Dendritic cell treated with granulocyte-macrophage colony-stimulating factor and Interleukin-4, amounts not matched to agents 40 ng/mL and 50 ng/mL, for 4 days (primary cell): ENCODE measurements around the gene SKAP1.

Experiments
- H3K27ac Mint-ChIP-seq: one replicate; pipeline ENCODE4 v1.8.0; 2022; ENCODE audit warnings: mild to moderate bottlenecking, mixed read lengths
- H3K27me3 Mint-ChIP-seq: one replicate; pipeline ENCODE4 v1.8.0; 2022; ENCODE audit warnings: mild to moderate bottlenecking, mixed read lengths
- H3K36me3 Mint-ChIP-seq: one replicate; pipeline ENCODE4 v1.8.0; 2022; ENCODE audit warnings: low read depth, mixed read lengths
- H3K4me1 Mint-ChIP-seq: one replicate; pipeline ENCODE4 v1.8.0; 2022; ENCODE audit warnings: low read depth, mixed read lengths
- H3K4me3 Mint-ChIP-seq: one replicate; pipeline ENCODE4 v1.8.0; 2022; ENCODE audit warnings: mild to moderate bottlenecking, moderate library complexity, mixed read lengths
- H3K9me3 Mint-ChIP-seq: one replicate; pipeline ENCODE4 v1.8.0; 2022; ENCODE audit warnings: mixed read lengths
- intact Hi-C: fragments of 100-400 bp; cut with micrococcal nuclease; formaldehyde crosslinking; loops from one replicate; pipeline ENCODE4 v1.15.0; 2022

Gene SKAP1

DNA sequence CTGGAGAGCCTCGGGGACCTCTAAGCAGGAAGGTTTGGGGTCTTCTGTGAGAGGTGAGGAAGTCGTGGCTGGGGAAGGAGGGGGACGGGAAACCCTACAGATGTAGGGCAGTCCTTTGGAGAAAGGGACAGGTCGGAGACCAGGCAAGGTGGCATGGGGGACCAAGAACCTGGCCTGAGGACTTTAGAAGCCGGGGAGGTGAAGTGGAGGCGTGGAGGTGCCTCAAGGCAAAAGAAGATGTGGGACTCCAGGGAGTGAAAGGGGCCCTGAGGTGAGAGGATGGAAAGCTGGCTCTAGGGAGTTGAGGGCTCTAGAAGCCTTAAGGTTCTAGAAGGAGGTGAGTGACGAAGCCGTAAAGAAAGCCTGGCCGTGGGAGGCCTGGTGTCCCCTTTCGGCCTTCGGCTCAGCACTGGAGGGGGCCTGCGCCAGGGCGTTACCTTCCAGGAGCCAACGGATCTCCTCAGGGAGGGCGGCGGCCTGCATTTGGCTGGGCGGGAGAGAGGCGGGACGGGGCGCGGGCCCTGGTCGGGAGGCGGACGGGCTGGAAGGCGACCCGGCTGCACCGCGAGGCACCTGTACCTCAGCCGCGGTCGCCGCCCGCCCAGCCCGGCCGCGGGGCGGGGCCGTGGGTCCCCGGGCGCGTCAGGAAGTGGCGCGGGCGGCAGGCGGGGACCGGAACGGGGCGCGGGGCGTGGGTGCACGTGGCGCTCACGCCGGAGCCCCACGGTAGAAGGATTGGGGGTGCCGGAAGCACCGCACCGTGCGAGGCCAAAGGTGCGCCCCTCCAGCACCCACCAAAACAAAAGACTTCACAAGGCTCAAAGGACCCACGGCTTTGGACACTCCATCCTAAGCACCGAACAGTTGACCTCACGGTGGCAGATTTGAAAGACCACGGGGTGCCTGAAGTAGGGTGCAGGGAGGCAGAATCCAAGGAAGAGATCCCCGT lies at the start of gene SKAP1:
Gene SKAP1, minus strand, starts transcription at position 577 of the 949 bp plus-strand sequence.
- Mint-ChIP-seq H3K9me3 (no peaks in the 10 kb centered on the region), H3K4me1 (peaks cover 10% of the 10 kb centered on the region), H3K27me3 (peaks cover 75% of the 10 kb centered on the region), H3K36me3 (no peaks in the 10 kb centered on the region), H3K4me3 (peak within 1 kb of the TSS; percentile 2), H3K27ac (no peak within 1 kb of the TSS)
- intact Hi-C loops, result no loop called here

DNA sequence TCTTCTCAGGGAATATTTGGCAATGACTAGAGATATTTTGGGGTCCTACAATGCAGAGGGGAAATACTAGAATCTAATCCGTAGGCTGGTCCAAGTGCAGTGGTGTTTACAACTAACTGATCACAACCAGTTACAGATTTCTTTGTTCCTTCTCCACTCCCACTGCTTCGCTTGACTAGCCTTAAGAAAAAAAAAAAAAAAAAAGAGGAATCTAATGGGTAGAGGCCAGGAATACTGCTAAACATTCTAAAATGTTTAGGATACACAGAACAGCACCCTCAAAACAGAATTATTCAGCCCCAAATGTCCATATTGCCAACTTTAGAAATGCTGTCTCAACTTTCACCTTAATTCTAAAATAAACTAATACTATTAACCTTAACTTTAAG lies 49.0 kb upstream of the SKAP1 start:
- intact Hi-C loops, result no loop called here
- peaks cover 26% of the 10 kb centered on the region for H3K4me1 Mint-ChIP-seq
- H3K36me3 Mint-ChIP-seq, result no peaks in the 10 kb centered on the region
- H3K4me3 Mint-ChIP-seq, result no peak overlapping the region
- peak overlapping the region; percentile 64 for H3K27ac Mint-ChIP-seq
- no peaks in the 10 kb centered on the region for H3K9me3 Mint-ChIP-seq
- H3K27me3 Mint-ChIP-seq, result peaks cover 39% of the 10 kb centered on the region

DNA sequence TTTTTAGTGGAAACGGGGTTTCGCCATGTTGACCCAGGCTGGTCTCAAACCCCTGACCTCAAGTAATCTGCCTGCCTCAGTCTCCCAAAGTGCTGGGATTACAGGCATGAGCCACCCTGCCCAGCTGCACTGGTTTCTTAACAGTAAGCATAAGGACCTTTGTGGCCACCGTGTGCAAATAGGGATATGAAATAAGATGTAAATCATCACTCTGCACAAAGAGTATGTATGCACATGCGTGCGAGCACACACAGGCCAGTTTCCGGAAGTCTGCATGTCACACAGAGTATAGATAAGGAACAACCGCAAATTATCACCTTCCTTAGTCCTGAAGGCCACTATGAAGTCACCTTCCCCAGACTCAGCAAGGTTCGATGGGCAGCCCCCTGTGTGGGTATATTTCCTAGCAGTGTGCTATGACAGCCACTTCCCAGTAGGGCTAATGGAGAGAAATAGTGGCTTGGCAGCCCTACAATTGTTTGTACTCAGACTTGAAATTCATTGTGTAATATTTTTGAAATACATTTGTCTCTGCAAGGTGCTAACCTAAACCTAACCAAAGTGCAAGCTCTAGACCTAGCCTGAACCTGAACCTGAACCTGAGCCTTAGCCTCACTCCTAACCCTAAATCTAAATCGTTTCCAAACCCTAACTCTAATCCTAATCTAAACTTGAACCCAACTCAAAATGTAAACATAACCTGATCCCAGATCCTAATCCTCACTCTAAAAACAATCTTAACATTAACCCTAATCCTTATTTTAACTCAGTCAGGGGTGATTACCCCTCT lies 48.4 kb upstream of the SKAP1 start:
- peak overlapping the region; percentile 64 for H3K27ac Mint-ChIP-seq
- no peaks in the 10 kb centered on the region for H3K9me3 Mint-ChIP-seq
- H3K36me3 Mint-ChIP-seq, result no peaks in the 10 kb centered on the region
- peaks cover 33% of the 10 kb centered on the region for H3K27me3 Mint-ChIP-seq
- no peak overlapping the region for H3K4me3 Mint-ChIP-seq
- H3K4me1 Mint-ChIP-seq, result peaks cover 24% of the 10 kb centered on the region
- intact Hi-C loops, result no loop called here

DNA sequence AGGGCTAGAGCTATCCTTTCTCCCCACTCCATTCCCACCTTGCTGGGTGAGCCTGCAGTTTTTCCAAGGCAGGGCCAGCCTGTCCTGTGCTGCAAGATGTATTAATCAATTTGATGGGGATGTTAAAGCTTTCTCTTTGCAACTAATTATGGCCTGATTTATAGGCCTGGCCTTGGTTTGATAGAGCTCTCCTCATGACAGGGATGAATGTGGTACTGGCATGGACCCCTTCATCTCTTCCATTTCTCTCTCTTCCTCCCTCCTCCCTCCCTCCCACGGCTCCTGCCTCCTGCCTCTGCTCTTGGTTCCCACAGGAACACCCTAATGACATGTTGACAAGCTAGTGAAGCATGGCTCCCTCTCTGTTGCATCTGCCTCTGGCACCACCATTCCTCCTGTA lies 47.2 kb upstream of the SKAP1 start:
- intact Hi-C loops, result no loop called here
- Mint-ChIP-seq H3K4me3 (no peak overlapping the region), H3K4me1 (peaks cover 14% of the 10 kb centered on the region), H3K27me3 (peaks cover 37% of the 10 kb centered on the region), H3K27ac (peak overlapping the region; percentile 17), H3K9me3 (no peaks in the 10 kb centered on the region), H3K36me3 (no peaks in the 10 kb centered on the region)

DNA sequence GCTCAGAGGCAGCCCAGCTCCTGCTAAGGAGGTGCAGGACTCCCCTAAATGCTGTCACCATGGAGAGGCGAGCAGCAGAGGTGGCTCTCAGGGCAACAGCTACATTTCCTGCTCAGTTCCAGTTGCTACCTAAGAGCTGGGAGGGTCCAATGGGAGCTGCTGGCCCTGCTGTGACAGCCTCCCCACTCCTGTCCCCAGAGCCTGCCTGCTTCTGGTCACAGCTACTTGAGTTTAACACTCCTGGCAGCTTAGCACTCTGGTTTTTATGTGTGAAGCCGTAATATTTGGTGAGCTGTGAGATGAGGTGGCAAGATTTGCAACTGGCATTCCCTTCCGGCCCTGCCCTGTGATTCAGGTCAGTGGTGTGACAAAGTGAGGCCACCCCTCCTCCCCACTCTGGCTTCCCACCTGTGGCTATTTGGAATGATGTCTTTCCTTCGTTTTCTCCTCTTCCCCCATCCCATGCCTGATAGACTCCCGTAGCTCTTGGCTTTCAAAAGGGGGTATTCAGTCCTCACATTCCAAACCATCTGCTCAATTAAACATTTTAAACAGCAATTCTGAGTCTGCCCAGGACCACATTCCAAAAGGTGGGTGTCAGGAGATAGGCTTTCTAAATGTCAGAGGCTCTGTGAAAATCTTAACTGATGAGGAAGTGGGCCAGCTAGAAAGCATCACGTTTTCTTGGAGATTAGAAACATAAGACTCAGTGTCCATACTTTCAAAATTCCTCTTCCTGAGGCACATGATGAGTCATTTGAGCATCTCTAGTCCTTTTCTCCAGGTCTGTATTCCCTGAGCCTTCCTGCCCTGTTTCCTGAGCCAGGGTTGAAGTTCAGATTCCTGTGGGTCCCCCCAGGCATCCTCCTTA lies 42.6 kb upstream of the SKAP1 start:
- intact Hi-C loops, result no loop called here
- Mint-ChIP-seq H3K9me3 (no peaks in the 10 kb centered on the region), H3K4me1 (no peaks in the 10 kb centered on the region), H3K4me3 (no peak overlapping the region), H3K36me3 (no peaks in the 10 kb centered on the region), H3K27me3 (peaks cover 41% of the 10 kb centered on the region), H3K27ac (no peak overlapping the region)

DNA sequence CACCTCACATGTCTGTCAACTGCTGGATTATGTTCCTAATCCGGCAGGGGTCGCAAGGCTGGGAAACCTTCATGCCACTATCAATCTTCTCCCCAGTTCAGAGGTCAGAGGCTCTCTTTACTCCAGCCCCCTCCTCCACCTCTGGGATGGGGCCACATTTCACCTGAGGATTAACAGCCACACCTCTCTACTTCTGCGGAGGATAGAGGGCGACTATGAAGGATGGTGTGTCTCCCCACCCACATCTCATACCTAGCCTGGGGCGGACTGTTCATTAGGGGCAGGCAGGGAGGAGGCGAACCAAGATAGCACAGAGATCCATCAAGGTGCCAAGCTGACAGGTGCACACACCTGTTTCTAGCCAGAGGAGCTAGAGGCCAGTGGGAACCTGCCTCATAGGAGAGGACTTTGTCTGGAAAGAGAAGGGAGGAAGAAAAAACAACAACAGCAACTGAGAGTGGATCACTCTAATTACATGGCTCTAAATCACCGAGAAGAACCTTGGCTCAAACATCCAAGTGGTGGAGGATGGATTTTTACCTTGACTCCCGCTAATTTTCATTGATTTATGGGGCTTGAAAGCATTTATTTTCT lies 41.9 kb upstream of the SKAP1 start:
- Mint-ChIP-seq H3K36me3 (no peaks in the 10 kb centered on the region), H3K9me3 (no peaks in the 10 kb centered on the region), H3K27me3 (peaks cover 37% of the 10 kb centered on the region), H3K4me3 (no peak overlapping the region), H3K4me1 (no peaks in the 10 kb centered on the region), H3K27ac (no peak overlapping the region)
- intact Hi-C loops, result no loop called here

DNA sequence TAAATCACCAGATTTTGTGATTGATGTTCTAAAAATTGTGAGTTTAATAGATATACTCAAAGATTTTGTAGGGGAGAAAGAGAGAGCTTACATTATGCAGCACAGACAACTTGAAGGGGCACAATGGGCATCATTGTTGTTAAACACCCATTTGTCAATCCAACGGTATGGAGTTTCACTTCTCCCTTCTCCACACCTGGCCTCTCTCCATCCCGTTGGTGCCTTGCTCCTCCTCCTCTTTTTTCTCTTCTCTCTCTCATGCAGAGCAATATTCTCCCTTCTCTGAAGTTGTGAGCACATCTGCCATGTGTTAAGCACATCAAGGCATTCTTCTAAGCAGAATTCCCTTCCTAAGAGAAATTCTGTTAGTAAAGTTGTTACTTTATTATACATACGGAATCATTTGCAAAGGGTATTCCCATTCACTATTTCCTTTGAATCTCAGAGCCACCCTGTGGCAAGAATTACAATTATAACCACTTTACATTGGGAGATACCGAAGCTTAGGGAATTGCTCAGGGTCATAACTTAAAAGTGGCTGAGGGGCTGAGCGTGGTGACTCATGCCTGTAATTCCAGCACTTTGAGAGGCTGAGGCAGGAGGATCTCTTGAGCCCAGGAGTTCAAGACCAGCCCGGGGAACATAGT lies 40.5 kb upstream of the SKAP1 start:
- no peak overlapping the region for H3K27ac Mint-ChIP-seq
- no peak overlapping the region for H3K4me3 Mint-ChIP-seq
- intact Hi-C loops, result no loop called here
- H3K4me1 Mint-ChIP-seq, result no peaks in the 10 kb centered on the region
- peaks cover 46% of the 10 kb centered on the region for H3K27me3 Mint-ChIP-seq
- no peaks in the 10 kb centered on the region for H3K36me3 Mint-ChIP-seq
- H3K9me3 Mint-ChIP-seq, result no peaks in the 10 kb centered on the region

DNA sequence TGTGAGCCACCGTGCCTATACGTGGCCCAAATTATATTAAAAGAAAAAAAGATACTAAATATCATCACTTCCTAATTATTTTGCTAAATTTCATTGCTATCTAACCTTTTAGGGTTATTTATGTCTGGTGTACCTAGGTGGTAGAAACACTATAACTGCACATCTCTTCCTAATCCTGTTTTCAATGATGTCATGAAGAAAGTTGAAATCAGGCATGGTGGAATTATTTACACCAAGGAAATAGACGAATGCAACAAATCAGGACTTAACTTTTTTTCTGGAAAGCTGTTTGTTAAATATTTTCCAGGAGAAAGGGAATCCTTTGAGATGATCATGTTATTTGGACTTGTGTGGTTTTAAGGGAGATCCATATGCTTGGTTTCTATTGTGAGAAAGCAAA lies 39.2 kb upstream of the SKAP1 start:
- intact Hi-C loops, result no loop called here
- Mint-ChIP-seq H3K4me1 (no peaks in the 10 kb centered on the region), H3K36me3 (no peaks in the 10 kb centered on the region), H3K9me3 (no peaks in the 10 kb centered on the region), H3K4me3 (no peak overlapping the region), H3K27ac (no peak overlapping the region), H3K27me3 (peaks cover 50% of the 10 kb centered on the region)

DNA sequence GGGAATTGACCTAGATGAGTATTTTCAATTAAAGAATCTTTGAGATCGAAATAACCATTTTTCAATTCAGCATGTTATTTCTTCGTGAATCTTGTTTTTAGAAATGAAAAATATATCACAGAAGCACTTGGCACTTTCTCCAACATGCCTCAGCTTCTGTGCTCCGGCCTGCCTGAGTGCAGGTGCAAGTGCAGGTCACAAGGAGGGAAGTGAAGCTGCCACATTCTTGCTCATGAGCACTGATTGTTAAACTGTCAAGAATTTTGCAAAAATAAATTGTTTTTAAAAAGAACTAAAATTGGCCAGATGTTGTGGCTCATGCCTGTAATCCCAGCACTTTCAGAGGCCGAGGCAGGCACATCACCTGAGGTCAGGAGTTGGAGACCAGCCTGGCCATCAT lies 38.3 kb upstream of the SKAP1 start:
- intact Hi-C loops, result no loop called here
- Mint-ChIP-seq H3K27me3 (peaks cover 52% of the 10 kb centered on the region), H3K4me3 (no peak overlapping the region), H3K9me3 (no peaks in the 10 kb centered on the region), H3K36me3 (no peaks in the 10 kb centered on the region), H3K27ac (no peak overlapping the region), H3K4me1 (no peaks in the 10 kb centered on the region)

DNA sequence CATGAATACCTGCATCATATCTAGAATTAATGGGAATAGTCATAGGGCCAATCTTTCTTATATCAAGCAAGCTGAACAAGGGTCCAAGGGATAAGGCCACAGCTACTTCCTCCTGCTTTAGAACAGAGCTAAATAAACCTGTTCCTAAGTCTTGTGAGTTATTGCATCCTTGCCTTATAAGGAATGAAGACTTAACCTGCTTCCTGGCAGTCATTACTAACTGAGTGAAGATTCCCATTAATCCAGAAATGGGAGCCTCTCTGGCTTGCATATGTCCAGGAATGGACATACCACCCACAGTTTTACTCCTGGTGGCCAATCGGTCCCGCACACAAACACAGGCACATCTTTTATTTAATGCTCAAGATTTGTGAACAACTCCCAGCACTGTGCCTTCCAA lies 35.9 kb upstream of the SKAP1 start:
- intact Hi-C loops, result no loop called here
- no peaks in the 10 kb centered on the region for H3K9me3 Mint-ChIP-seq

DNA sequence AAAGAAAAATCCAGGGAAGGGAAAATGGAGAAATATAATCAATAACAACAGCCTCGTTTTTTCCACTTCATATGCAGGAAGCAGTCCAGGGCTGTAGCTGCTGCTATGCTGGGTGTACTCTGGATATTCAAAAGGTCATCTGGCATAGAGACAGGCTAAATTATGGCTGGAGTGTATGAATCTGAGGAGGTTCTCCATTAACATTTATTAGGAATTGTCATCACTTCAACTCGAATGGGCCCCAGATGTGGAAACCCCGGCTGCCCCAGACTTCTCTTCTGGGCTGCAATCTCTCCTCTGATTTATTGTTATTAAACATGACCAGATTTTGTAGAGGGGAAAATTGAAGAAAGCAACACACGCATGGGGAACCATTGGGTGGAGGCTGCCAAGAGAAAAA lies 33.5 kb upstream of the SKAP1 start:
- Mint-ChIP-seq H3K27me3 (peaks cover 42% of the 10 kb centered on the region), H3K27ac (no peak overlapping the region), H3K4me3 (no peak overlapping the region), H3K36me3 (no peaks in the 10 kb centered on the region), H3K9me3 (no peaks in the 10 kb centered on the region), H3K4me1 (no peaks in the 10 kb centered on the region)
- intact Hi-C loops, result no loop called here

More for the DNA sequence above, 35.9 kb upstream of the SKAP1 start:
- Mint-ChIP-seq H3K4me1 (no peaks in the 10 kb centered on the region), H3K4me3 (no peak overlapping the region), H3K36me3 (no peaks in the 10 kb centered on the region), H3K27ac (no peak overlapping the region), H3K27me3 (peaks cover 46% of the 10 kb centered on the region)

DNA sequence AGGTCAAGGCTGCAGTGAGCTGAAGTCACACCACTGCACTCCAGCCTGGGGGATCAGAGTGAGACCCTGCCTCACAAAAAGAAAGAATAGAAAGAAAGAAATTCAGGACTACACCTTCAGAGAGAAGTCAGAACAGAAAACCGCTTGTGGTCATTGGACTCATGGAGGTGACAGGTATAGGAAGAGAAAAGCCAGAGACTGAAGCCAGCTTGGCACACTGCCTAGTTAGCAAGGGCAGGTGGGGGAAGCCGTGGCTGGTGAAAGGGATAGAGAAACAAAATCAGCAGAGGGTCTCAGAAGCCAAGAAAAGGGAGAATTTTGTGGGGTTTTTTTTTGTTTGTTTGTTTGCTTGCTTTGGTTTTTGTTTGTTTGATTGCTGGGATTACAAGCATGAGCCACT lies 32.9 kb upstream of the SKAP1 start:
- Mint-ChIP-seq H3K9me3 (no peaks in the 10 kb centered on the region), H3K27ac (no peak overlapping the region), H3K4me3 (no peak overlapping the region), H3K36me3 (no peaks in the 10 kb centered on the region), H3K4me1 (no peaks in the 10 kb centered on the region), H3K27me3 (peaks cover 42% of the 10 kb centered on the region)
- intact Hi-C loops, result no loop called here

DNA sequence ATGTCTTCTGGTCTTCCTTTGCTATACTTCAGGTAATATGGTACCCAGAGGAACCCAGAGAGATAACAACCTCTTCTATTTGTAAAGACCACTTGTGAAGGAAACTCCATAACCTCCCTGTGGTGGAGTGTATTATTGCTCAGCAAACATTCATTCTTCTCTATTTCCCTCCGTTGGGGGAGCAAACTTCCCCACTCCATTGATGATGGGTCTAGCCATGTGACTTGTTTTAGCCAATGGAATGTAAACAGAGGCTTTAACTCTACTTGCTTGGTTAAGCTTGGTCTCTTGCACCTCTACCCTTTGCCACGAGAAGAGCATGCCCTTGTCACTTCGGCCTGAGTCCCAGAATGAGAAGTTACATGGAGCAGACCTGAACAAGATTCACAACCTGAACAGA lies 30.0 kb upstream of the SKAP1 start:
- H3K27me3 Mint-ChIP-seq, result peaks cover 56% of the 10 kb centered on the region
- no peaks in the 10 kb centered on the region for H3K36me3 Mint-ChIP-seq
- intact Hi-C loops, result no loop called here
- no peaks in the 10 kb centered on the region for H3K4me1 Mint-ChIP-seq
- H3K4me3 Mint-ChIP-seq, result no peak overlapping the region
- no peaks in the 10 kb centered on the region for H3K9me3 Mint-ChIP-seq
- no peak overlapping the region for H3K27ac Mint-ChIP-seq
